Mucosa of stomach (tissue), 1 donor: ENCODE results near the gene OOSP1.
"Not testable (repeated sequence)": the region's sequence is repeated elsewhere in the genome, so short reads cannot be mapped to it uniquely, and the experiment has no call there.

Experiments
- H3K27me3 ChIP-seq: one replicate; pipeline ENCODE4 v1.7.0; 2013; ENCODE audit warnings: mild to moderate bottlenecking, low read length; ENCODE audit not compliant: control insufficient read depth, insufficient read depth
- H3K36me3 ChIP-seq: one replicate; pipeline ENCODE4 v1.7.0; 2013; ENCODE audit warnings: low read length; ENCODE audit not compliant: control insufficient read depth, insufficient read depth
- H3K4me1 ChIP-seq: one replicate; pipeline ENCODE4 v1.7.0; 2013; ENCODE audit warnings: mild to moderate bottlenecking, low read length; ENCODE audit not compliant: control insufficient read depth, insufficient read depth
- H3K4me3 ChIP-seq: one replicate; pipeline ENCODE4 v1.7.0; 2013; ENCODE audit warnings: low read length
- H3K9ac ChIP-seq: one replicate; pipeline ENCODE4 v1.7.0; 2013; ENCODE audit warnings: mild to moderate bottlenecking, low read length, moderate library complexity
- H3K9me3 ChIP-seq: one replicate; pipeline ENCODE4 v1.7.0; 2013; ENCODE audit warnings: mild to moderate bottlenecking, low read length, moderate library complexity; ENCODE audit not compliant: control insufficient read depth
- donor health status: Pancreatic carcinoma.

The OOSP1 gene

GRCh38 chr11:59963733-59964132 lies 25.5 kb downstream of the OOSP1 start, which contains the start of gene OOSP4A:
Gene OOSP4A (plus strand): TSS chr11:59964033. CDS start chr11:59964033, 0 bp downstream.
- Histone ChIP-seq H3K4me3 (no peak within 1 kb of the TSS), H3K27me3 (no peaks in the 10 kb centered on the region), H3K36me3 (no peaks in the 10 kb centered on the region), H3K4me1 (peaks cover 20% of the 10 kb centered on the region), H3K9me3 (no peaks in the 10 kb centered on the region), H3K9ac (no peak within 1 kb of the TSS)

- no peak overlapping the region for H3K9ac ChIP-seq
- H3K4me3 ChIP-seq: no peak overlapping the region
- peaks cover 17% of the 10 kb centered on the region for H3K4me1 ChIP-seq
- no peaks in the 10 kb centered on the region for H3K36me3 ChIP-seq
- no peaks in the 10 kb centered on the region for H3K9me3 ChIP-seq
- no peaks in the 10 kb centered on the region for H3K27me3 ChIP-seq
Observed at GRCh38 chr11:59965424-59965823, 27.2 kb downstream of the OOSP1 start.

GRCh38 chr11:59966201-59966600 lies 28.0 kb downstream of the OOSP1 start:
- Histone ChIP-seq H3K36me3 (no peaks in the 10 kb centered on the region), H3K9ac (no peak overlapping the region), H3K27me3 (no peaks in the 10 kb centered on the region), H3K4me1 (peaks cover 14% of the 10 kb centered on the region), H3K9me3 (no peaks in the 10 kb centered on the region), H3K4me3 (no peak overlapping the region)

GRCh38 chr11:59967677-59968394 lies 29.6 kb downstream of the OOSP1 start:
- Histone ChIP-seq H3K9me3 (no peaks in the 10 kb centered on the region), H3K4me3 (no peak overlapping the region), H3K27me3 (no peaks in the 10 kb centered on the region), H3K4me1 (peaks cover 10% of the 10 kb centered on the region), H3K9ac (no peak overlapping the region), H3K36me3 (no peaks in the 10 kb centered on the region)

DNA sequence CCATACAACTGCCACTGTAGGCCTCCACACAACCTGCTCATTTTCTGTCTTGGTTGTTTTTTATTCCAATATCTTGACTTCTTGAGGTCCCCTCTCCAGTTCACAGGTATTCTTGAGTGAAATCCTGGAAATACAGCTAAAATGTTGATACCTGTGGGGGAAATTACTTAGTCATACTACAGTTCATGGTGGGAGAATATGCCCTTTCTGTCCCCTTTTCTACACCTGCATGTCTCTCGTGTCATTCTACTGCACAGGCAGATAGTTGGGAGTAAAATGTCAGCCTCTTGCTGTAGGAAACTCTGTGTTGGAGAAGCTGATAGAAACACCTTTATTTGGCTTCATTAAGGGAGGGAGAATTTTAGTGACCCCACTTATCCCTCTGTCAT lies 30.2 kb downstream of the OOSP1 start:
- no peak overlapping the region for H3K9ac ChIP-seq
- no peaks in the 10 kb centered on the region for H3K36me3 ChIP-seq
- H3K27me3 ChIP-seq: no peaks in the 10 kb centered on the region
- no peaks in the 10 kb centered on the region for H3K9me3 ChIP-seq
- H3K4me1 ChIP-seq: peaks cover 14% of the 10 kb centered on the region
- no peak overlapping the region for H3K4me3 ChIP-seq

- no peaks in the 10 kb centered on the region for H3K9me3 ChIP-seq
- H3K4me1 ChIP-seq: peaks cover 7% of the 10 kb centered on the region
- no peak overlapping the region for H3K4me3 ChIP-seq
- H3K9ac ChIP-seq: no peak overlapping the region
- H3K36me3 ChIP-seq: no peaks in the 10 kb centered on the region
- H3K27me3 ChIP-seq: no peaks in the 10 kb centered on the region
Observed at GRCh38 chr11:59973097-59973496, 34.9 kb downstream of the OOSP1 start.

- H3K4me3 ChIP-seq: no peak overlapping the region
- no peaks in the 10 kb centered on the region for H3K9me3 ChIP-seq
- no peak overlapping the region for H3K9ac ChIP-seq
- H3K27me3 ChIP-seq: no peaks in the 10 kb centered on the region
- no peaks in the 10 kb centered on the region for H3K4me1 ChIP-seq
- no peaks in the 10 kb centered on the region for H3K36me3 ChIP-seq
Observed at GRCh38 chr11:59981106-59981770, 43.0 kb downstream of the OOSP1 start.

DNA sequence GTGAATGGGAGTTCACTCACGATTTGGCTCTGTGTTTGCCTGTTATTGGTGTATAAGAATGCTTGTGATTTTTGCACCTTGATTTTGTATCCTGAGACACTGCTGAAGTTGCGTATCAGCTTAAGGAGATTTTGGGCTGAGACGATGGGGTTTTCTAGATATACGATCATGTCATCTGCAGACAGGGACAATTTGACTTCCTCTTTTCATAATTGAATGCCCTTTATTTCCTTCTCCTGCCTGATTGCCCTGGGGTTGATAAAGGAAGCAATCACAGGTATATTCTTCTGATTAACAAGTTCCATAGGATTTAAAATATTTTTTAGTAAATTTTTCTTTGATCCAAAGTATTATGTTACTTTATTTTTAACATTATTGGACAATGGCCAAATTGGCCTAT lies 43.8 kb downstream of the OOSP1 start:
- H3K4me1 ChIP-seq, H3K9ac ChIP-seq, H3K9me3 ChIP-seq, H3K27me3 ChIP-seq, H3K36me3 ChIP-seq, H3K4me3 ChIP-seq: not testable (repeated sequence)

DNA sequence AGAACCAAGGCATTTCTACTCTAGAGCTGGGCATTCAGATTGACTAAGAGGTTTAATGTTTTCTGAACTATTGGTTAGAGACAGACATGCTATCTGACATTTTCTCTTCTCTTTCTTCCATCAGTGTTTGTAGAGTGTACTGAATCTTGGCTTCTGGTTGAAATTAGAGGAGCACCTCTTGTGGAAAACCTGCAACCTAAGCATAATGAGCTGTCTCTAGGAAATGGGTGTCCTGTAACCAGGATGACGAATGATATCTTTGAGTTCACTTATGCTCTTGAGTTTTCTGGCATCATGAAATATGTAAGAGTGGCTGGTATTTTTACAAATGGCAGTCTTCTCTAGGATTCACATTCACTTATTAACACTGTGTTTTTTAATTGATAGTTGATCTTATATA lies 45.0 kb downstream of the OOSP1 start:
- Histone ChIP-seq H3K9ac (no peak overlapping the region), H3K4me3 (no peak overlapping the region), H3K27me3 (no peaks in the 10 kb centered on the region), H3K4me1 (no peaks in the 10 kb centered on the region), H3K36me3 (no peaks in the 10 kb centered on the region), H3K9me3 (no peaks in the 10 kb centered on the region)

DNA sequence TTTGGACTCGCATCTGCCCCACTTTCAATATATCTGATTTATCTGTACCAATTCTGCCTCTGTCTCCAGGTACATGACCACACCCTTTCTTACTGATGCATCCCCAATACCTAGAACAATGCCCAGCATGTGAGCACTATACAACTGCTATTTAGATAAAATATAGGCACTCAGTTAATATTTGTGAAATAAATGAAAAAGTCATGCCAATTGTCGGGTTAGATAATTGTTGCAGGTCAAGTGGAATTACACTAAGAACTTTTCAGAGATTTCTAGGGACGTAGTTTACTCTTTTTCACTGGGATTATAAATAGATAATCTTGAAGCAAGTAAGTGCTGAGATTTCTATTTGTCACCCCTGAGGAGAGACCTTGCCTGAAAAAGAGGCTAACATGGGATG lies 46.1 kb downstream of the OOSP1 start:
- H3K36me3 ChIP-seq: no peaks in the 10 kb centered on the region
- no peaks in the 10 kb centered on the region for H3K4me1 ChIP-seq
- no peaks in the 10 kb centered on the region for H3K9me3 ChIP-seq
- H3K9ac ChIP-seq: no peak overlapping the region
- H3K4me3 ChIP-seq: no peak overlapping the region
- H3K27me3 ChIP-seq: no peaks in the 10 kb centered on the region

DNA sequence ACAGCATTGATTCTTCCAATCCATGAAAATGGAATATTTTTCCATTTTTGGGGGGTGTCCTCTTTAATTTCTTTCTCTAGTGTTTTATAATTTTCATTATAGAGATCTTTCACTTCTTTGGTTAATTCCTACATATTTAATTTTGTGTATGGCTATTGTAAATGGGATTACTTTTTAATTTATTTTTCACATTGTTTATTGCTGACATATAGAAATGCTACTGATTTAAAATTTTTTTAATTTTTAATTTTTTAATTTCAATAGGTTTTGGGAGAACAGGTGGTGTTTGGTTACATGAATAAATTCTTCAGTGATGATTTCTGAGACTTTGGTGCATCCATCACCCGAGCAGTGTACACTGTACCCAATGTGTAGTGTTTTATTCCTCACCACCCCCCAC lies 52.2 kb downstream of the OOSP1 start:
- Histone ChIP-seq H3K36me3 (no peaks in the 10 kb centered on the region), H3K27me3 (no peaks in the 10 kb centered on the region), H3K9ac (no peak overlapping the region), H3K4me1 (no peaks in the 10 kb centered on the region), H3K4me3 (no peak overlapping the region), H3K9me3 (no peaks in the 10 kb centered on the region)

GRCh38 chr11:59992425-59992824 lies 54.2 kb downstream of the OOSP1 start:
- Histone ChIP-seq H3K9ac (no peak overlapping the region), H3K27me3 (no peaks in the 10 kb centered on the region), H3K36me3 (no peaks in the 10 kb centered on the region), H3K4me1 (no peaks in the 10 kb centered on the region), H3K9me3 (no peaks in the 10 kb centered on the region), H3K4me3 (no peak overlapping the region)
